NCI-H69 (cell line): ENCODE measurements around the gene PLA2G4A.
A peak's percentile ranks its signal among the peaks of the same experiment; 100 is the strongest.

Source experiments
- DNase-seq: peaks from one replicate; lab custom pipeline; 2025; lab: John Stamatoyannopoulos, UW

PLA2G4A gene

GRCh38 chr1:186834399-186834958 is 5.7 kb downstream of the PLA2G4A start:
- DNase-seq, result no peak

- no peak for DNase-seq
These were observed 6.7 kb downstream of the PLA2G4A start for GRCh38 chr1:186835448-186835847.

DNA sequence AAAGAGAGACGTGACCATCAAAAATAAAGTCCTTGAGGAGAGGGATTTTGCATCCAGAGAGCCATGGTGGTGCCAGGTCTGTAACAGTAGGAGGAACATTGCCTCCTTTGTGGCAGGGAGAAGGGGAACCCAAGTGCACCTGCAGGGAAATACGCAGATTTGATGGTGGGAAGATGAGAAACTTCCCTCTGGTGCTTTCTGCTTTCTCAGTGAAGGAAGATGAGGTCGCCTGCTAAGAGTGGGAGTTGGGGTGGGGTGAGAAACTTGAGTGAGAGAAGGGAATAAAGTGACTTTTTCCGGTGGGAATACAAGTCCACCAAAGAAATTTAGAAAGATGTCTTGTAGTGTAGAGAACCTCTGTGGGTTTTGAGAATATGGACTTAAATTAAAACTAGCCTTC is 9.1 kb downstream of the PLA2G4A start:
- DNase-seq, result no peak

GRCh38 chr1:186838380-186839040 is 9.8 kb downstream of the PLA2G4A start:
- peak; percentile 55 for DNase-seq

DNA sequence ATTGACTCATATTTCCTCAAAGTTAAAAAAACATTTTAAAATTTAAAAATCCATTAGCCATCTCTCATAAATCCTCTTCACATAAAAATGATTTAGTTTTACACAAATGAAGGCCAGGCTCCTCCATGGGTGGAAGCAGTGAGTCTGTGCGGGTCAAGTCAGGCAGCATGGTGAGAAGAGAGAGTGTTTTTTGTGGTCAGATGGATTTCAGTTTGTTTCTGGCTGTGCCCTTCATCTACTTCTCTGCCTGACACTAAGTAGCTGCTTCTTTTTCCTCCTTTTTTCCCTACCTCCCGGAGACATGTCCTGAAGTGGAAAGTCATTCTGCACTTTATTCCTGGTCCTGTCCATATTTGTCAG is 10.3 kb downstream of the PLA2G4A start:
- DNase-seq, result no peak

- DNase-seq, result no peak
These were observed 12.8 kb downstream of the PLA2G4A start for GRCh38 chr1:186841599-186841998.

DNA sequence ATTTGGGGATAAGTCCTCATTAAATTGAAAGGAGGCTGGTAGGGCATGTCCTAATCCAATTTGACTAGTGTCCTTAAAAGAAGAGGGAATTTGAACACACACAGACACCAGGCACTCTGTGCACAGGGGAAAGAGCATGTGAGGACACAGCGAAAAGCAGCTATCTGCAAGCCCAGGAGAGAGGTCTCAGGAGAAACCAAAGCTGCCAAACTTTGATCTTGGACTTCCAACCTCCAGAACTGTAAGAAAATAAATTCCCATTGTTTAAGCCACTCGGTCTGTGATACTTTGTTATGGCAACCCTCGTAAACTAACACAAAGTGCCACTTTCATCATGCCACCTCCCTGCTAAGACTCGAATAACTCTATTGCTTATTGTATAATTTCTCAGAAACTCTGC is 13.8 kb downstream of the PLA2G4A start:
- no peak for DNase-seq

DNA sequence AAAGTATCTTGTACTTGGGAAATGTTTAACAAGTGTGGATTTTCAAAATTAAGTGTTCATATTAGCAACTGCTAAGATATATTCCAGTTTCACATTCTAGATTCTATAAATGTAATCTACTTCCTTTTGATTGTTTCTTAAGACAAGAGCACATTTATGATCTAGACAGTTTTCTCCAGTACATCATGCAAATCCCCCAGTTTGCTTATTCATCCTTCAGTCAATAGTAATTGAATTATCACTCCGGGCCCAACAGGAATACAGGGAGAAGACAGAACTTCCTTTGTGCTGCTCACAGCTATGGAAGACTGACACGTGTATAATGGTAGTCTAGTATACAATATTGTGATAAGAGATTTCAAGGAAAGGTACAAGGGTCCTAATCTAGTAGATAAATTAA is 14.5 kb downstream of the PLA2G4A start:
- DNase-seq, result no peak

GRCh38 chr1:186843931-186844330 is 15.2 kb downstream of the PLA2G4A start:
- no peak for DNase-seq

DNA sequence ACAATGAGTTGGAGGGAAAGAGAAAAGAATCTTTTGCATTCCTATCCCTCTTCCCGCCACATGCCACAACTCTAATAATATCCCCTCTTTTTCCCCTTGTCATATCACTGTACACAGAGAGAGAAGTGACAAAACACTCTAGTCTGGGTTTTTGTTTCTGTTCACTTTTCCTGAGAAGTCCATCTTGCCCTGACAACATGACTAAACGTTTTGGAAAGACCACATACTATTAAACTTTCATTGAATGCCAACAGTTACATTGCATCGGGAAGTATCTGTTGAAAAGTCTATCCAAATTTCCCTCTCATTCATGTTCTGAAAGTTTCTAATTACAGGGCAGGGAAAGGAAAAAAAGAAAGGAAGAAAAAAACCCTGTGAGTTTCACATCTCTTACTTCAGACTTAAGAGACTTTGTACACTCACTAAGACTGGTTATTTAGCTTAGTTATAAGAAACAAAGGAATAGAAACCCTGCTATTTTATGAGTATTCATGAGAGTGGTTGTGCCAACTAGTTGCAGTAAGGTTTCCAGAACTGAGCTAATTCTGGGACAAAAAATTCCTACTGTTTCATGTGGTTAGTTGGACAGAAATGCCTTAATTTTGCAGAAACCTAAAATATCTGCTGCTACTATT is 16.9 kb downstream of the PLA2G4A start:
- no peak for DNase-seq

DNA sequence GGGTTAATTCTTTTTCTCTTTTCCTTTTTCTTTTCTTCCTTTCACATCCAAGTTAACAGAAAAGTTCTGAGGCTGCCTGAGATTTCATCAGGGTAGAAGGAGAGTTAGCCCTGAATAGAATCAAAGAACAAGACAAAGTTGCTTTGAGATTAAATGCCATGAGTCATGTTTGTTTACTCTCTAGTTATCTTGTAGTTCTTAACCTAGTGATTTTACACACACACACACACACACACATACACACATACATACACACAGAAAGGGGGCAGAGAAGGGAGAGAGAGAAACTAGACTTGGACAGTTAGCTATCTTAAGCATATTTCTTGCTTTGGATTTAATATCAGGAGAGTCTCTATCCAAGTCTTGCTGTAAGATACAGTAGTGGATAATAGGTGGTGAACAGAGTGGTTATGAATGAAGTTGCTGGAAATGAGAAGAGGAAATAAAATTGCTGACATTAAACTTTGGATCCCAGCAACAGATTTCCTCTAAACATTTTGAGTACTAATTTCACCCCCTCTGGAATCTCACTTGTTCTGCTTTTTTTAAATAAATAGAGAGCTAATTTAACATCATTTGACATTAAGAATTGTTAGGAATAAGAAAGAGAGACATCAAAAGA is 19.9 kb downstream of the PLA2G4A start:
- no peak for DNase-seq

DNA sequence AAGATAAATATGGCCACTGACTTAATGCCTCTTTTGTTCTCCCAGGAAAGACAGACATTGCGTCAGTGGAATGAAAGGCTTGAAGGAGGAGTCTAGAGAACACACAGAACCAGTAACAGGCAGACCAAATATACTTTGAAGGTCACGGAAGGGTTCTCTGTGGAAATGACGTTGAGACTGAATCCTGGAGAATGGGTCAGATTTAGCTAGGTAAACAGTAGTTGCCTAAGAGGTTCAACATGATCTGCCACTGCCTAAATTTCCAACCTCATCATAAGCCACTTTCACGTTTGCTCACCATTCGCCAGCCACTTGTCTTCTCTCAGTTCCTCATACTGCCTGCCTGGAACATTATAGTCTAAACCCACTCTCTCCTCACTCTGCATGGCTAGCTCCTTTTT is 20.5 kb downstream of the PLA2G4A start:
- no peak for DNase-seq

DNA sequence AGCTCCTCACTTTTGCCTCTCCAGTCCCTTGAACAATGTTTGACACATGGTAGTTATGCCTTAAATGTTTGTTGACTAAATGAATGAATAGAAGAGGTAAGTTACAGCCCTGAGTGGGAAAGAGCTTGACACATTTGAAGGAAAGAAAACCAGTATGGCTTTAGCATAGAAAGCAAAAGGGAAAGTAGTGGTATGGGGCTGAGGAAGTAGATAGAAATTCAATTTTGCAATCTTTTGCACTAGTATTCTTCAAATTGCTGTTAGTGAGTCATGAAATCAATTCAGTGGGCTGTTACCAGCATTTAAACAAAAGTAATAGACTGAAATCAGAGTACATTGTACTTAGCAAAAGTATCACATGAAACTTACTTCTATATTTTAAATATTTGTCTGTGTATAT is 21.1 kb downstream of the PLA2G4A start:
- no peak for DNase-seq

- DNase-seq, result no peak
These were observed 25.4 kb downstream of the PLA2G4A start for GRCh38 chr1:186854102-186854501.

GRCh38 chr1:186858923-186859322 is 30.2 kb downstream of the PLA2G4A start:
- no peak for DNase-seq

GRCh38 chr1:186859995-186860394 is 31.2 kb downstream of the PLA2G4A start:
- DNase-seq, result no peak

DNA sequence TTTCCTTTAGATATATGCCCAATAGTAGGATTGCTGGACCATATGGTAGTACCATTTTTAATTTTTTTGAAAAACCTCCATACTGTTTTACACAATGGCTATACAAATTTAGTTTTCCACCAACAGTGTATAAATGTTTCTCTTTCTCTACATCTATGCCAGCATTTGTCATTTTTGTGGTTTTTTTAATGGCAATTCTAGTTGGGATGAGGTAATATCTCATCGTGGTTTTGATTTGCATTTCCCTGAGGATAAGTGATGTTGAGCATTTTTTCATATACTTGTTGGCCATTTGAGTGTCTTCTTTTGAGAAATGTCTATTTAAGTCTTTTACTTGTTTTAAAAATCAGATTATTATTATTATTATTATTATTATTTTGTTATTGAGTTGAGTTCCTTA is 35.5 kb downstream of the PLA2G4A start:
- DNase-seq, result no peak

DNA sequence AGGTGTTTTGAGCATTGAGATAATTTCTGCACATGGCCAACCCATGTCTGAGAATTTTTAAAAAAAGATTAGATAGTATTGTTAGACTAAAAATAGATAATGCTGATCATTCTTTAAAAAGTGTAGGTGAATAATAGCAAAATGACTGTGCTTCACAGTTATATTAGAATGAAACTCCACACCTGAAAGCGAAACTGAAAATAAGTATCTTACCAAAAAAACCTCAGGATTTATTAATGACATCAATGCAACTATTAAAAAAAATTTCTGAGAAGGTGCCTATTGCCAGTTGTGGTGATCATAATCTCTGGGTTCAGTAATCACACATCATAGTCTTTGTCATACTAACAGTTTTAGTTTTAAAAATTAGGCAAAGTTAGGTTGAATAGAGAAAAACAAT is 36.5 kb downstream of the PLA2G4A start:
- no peak for DNase-seq

DNA sequence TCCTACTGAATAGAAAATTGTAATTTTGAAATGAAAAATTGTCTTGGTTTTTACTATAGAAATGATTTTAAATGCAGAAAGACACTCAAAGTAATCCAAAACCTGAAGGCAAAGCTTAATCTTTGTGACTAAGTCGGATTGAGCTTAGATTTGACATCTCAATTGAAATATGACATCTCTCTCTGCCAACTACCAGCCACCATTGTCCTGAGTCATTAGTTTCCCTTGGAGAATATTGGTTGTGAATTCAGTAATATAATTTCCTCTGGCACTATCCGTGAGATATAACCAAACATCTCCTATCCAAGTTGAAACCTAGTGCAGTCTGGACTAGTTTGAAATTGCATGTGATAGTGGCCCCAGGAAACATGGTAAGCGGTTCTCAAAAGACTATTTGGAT is 37.1 kb downstream of the PLA2G4A start:
- no peak for DNase-seq

DNA sequence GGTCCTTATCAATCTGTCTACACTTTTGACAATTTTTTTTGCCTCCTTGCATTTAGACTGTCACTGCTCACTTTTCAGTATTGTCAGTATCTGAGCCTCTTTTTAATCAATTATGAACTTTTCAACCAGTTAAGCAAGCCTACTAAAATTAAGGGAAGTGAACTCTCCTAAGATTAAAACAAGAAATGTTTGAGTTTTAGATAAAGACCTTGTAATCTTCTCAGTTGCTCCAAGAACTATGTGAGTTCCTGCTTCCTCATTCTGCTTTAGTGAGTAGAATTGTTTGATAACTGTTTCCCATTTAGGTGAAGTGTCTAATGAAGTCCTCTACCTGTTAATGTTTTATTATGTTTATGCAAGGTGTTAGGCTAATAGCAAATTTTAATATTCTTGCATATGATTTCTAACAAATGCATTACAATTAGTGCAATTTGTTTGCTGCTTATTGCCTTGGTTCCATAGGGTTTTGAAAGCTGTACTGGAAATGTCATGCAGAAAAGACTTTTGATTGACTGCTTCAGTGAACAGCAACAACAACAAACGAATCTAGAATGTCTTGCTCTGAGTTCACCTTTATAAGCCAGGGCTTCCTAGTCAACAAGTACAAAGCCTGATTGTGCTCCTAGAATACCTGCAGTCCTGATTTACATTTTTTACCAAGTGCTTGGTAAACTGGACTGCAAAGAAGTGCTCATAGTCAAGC is 40.9 kb downstream of the PLA2G4A start:
- DNase-seq, result no peak

DNA sequence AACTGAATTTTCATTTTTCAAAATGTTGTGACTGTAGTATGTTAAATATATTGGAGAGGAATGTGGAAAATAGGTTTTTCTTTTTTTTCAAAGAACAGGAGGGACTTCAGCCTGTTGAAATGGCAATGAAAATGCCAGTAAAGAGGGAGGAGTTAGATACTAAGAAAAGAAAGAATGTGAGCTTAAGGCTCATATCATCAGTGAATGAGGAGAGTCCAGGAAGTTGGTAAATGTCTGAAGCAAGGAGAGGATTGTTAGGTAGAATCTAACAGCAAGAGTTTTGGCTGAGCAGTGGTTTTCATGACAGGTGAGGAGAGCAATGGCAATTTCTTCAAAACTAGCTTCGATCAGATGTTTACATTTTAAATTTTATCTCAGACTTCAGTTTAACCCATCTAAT is 43.0 kb downstream of the PLA2G4A start:
- no peak for DNase-seq

GRCh38 chr1:186872291-186872690 is 43.5 kb downstream of the PLA2G4A start:
- DNase-seq, result no peak

DNA sequence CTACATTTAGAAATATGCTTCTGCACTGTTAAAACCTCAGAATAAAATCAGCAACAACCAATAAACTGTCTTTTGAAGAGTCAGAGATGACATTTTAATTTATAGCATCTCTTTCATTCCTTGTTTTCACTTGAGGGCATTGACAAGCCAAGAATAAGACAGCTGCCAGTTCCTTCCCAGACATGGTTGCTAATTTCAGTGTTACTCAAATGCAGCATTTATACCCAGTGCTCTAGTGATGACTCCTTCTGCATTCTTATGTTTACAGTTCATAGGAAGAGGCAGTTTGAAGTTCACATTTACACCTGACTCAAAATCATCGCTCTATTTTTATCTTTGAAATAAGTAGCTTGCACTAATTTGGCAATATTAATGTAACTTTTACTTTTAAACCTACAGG is 44.9 kb downstream of the PLA2G4A start:
- DNase-seq, result no peak
